ENCODE data around the gene EMD.

The EMD gene

DNA sequence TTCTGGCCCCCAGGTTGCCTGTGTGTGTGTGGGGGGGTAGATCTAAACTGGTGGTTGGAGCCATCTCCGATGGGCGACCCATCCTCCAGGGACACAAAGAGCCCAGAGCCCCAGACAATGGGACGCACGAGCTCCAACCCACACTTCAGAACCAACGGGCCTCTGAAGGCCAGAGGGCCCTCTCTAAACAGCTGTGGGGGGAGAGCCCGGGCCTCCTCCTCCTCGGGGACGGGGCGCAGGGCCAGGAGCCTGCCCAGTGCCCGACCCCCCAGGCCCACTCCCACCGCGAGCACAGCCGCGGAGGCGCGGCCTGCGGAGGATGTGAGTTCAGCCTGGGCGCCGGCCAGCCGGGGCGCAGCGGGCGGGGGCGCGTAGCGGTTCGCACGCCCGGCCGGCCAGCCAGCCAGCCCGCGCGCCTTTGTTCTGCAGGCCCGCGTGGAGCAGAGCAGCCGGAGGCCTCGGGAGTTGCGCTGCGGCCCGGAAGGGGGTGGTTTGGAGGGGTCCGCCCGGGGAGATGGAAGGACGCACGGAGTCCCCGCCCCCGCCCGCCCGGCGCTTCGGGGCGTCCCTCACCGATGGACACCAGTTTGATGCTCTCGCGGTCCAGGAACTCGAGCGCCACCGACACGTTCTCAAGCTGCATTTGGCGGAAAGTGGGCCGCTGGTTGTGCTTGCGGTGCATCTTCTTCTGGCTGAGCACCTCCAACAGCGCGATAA lies 8.6 kb upstream of the EMD start:
- DNase-seq (ENCODE audit: insufficient read length, low spot score) (no peak), FAIRE-seq (no peak)
- TF ChIP-seq PAX5 (IDR thresholded peaks at IDR 0.05; ENCODE audit: insufficient read depth, low read length, severe bottlenecking) (no peak), POU2F2 (IDR thresholded peaks at IDR 0.05; ENCODE audit: low read depth, low read length) (no peak), SPI1 (IDR thresholded peaks at IDR 0.05; ENCODE audit: low read depth, low read length) (no peak), POLR2A (IDR thresholded peaks at IDR 0.05; ENCODE audit: low read depth, low read length) (no peak), TAF1 (IDR thresholded peaks at IDR 0.05; ENCODE audit: low read depth, low read length) (no peak), POLR2AphosphoS5 (IDR thresholded peaks at IDR 0.05; ENCODE audit: low read depth, low read length) (no peak)

DNA sequence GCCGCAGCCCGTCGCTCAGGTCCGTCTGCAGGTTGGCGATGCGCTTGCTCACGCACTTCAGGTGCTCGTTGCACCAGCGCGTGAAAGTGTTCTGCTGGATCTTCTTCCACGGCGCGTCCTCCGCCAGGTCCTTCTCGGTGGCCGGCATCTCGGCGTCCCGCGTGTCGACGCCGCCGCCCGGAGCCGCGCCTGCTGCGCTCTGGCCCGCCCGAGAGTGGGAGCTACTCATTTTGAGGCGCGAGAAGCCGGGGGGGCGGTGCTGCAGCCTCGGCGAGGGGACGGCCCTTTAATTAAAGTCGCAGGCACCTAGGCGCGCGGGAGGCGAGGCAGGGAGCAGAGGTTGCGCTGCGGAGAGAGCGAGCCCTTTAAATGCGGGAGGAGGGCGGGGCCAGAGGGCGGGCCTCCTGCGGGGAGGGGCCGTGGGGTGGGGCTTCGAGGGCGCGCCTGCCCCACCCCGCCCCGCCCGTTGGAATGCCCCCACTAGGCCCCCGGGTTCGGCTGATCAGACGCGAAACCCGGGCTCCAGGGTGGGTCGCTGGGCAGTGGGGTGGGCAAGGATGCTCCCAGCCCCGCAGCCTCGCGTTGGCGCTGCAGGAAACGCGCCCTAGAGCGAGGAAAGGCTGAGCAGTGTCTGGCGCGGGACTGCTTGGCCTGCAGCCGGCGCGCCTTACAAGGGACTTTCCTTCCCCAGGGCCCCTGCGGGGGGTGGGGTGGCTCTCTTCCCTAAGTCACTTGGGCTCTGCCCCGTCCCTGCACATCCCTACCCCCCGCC lies 7.9 kb upstream of the EMD start:
- peak; percentile 94 for FAIRE-seq
- peak; percentile 67 for DNase-seq (ENCODE audit: insufficient read length, low spot score)
- TF ChIP-seq PAX5 (IDR thresholded peaks at IDR 0.05; ENCODE audit: insufficient read depth, low read length, severe bottlenecking) (no peak), POLR2AphosphoS5 (IDR thresholded peaks at IDR 0.05; ENCODE audit: low read depth, low read length) (peak; percentile 86), SPI1 (IDR thresholded peaks at IDR 0.05; ENCODE audit: low read depth, low read length) (no peak), TAF1 (IDR thresholded peaks at IDR 0.05; ENCODE audit: low read depth, low read length) (peak; percentile 27; the same call in 1 of the 2 replicates), POLR2A (IDR thresholded peaks at IDR 0.05; ENCODE audit: low read depth, low read length) (peak; percentile 92), POU2F2 (IDR thresholded peaks at IDR 0.05; ENCODE audit: low read depth, low read length) (peak; percentile 12; the same call in 1 of the 2 replicates)

DNA sequence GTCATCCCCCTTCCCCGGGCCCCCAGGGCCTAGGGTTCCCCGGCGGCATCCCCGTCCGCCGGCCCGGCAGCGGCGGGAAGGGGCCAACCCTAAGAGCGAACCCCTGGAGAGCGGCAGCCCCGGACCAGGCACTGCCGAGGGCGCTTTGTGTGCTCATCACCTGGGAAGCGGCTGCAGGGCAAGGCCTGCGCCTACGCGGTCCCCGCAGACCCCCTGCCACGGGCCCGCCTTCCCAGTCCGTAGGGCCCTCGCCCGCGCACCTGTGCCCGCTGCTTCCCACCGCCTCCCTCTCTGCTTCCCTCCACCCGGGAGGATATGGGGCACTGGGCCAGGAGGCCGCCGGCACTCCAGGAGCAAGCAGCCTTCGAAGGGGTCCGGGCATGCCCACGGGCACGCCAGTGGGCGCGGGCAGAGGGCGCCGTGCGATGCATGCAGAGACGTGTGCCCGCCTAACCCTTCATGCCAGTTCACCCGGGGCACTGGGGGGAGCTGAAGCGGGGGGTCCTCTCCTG lies 7.2 kb upstream of the EMD start:
- TF ChIP-seq TAF1 (IDR thresholded peaks at IDR 0.05; ENCODE audit: low read depth, low read length) = no peak
- TF ChIP-seq SPI1 (IDR thresholded peaks at IDR 0.05; ENCODE audit: low read depth, low read length) = no peak
- TF ChIP-seq POU2F2 (IDR thresholded peaks at IDR 0.05; ENCODE audit: low read depth, low read length) = no peak
- TF ChIP-seq POLR2AphosphoS5 (IDR thresholded peaks at IDR 0.05; ENCODE audit: low read depth, low read length) = no peak
- no peak for TF ChIP-seq POLR2A (IDR thresholded peaks at IDR 0.05; ENCODE audit: low read depth, low read length)
- FAIRE-seq (peak; percentile 69), DNase-seq (ENCODE audit: insufficient read length, low spot score) (no peak)

DNA sequence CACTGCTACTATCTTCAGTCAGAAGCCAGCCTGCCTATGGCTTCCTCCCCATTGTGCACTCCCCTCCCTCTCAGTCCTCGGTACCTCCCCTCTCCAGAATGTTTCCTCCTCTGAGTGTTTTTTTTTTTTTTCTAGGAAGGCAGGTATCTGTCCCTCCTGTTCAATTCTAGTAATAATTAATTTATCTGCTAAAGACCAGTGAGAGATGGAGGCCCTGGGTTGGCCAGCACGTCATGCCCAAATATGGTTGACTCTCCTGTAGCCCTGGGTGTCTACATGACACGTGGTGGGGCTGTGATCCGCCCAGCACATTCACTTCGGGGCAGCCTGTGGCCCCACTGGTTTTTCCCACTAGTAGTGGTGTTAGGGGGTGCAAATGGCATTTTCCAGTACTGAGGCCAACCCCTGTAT lies 6.5 kb upstream of the EMD start:
- no peak for TF ChIP-seq POU2F2 (IDR thresholded peaks at IDR 0.05; ENCODE audit: low read depth, low read length)
- no peak for TF ChIP-seq TAF1 (IDR thresholded peaks at IDR 0.05; ENCODE audit: low read depth, low read length)
- no peak for TF ChIP-seq POLR2AphosphoS5 (IDR thresholded peaks at IDR 0.05; ENCODE audit: low read depth, low read length)
- no peak for TF ChIP-seq POLR2A (IDR thresholded peaks at IDR 0.05; ENCODE audit: low read depth, low read length)
- TF ChIP-seq SPI1 (IDR thresholded peaks at IDR 0.05; ENCODE audit: low read depth, low read length) = no peak
- TF ChIP-seq PAX5 (IDR thresholded peaks at IDR 0.05; ENCODE audit: insufficient read depth, low read length, severe bottlenecking) = no peak
- DNase-seq (ENCODE audit: insufficient read length, low spot score) (no peak), FAIRE-seq (peak; percentile 78)

DNA sequence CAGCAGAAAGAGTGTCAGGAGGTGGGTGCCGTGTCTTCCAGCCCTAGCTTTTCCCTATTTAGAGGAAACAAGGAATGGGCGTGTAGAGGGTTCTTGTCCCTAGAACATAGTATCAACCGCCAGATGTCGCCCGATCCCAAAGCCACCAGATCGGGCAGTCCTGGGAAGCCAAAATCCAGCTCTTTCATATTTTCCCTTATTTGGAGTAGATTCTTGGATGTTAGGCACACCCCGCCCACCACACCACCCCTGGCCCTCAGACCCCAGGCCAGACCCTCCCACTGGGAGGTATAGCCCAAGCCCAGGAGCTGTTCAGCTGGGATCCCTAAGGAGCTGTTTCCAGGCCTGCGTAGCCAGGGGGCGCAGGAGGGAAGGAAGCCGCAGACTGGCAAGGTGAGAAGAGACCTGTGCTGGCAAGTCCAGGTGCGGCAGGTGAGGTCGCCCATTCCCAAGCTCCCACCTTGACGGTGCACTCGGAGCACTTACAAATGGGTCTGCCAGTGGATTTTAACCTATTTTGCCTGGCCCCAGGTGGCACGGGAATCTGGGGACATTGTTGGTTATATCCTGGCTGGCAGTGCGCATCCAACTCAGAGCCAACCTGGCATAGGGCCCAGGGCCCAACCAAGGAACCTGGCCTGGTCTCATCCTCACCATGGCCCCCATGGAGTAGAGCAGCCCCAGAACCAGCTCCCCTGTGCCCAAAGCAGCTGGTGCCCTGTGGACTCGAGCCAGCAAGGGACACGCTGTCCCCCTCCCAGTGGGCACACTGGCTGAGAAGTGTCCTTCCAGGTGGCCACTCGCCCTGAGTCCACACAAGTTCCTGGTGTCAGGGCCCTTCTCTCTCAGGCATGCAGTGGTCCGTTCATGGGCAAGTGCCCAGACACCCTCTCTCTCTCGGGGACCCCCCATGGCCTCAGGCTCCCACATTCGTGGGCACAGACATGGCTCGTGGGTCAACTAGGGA lies 5.5 kb upstream of the EMD start:
- no peak for TF ChIP-seq PAX5 (IDR thresholded peaks at IDR 0.05; ENCODE audit: insufficient read depth, low read length, severe bottlenecking)
- TF ChIP-seq POLR2A (IDR thresholded peaks at IDR 0.05; ENCODE audit: low read depth, low read length) = no peak
- no peak for TF ChIP-seq TAF1 (IDR thresholded peaks at IDR 0.05; ENCODE audit: low read depth, low read length)
- no peak for TF ChIP-seq SPI1 (IDR thresholded peaks at IDR 0.05; ENCODE audit: low read depth, low read length)
- TF ChIP-seq POLR2AphosphoS5 (IDR thresholded peaks at IDR 0.05; ENCODE audit: low read depth, low read length) = no peak
- no peak for TF ChIP-seq POU2F2 (IDR thresholded peaks at IDR 0.05; ENCODE audit: low read depth, low read length)
- FAIRE-seq (no peak), DNase-seq (ENCODE audit: insufficient read length, low spot score) (no peak)

DNA sequence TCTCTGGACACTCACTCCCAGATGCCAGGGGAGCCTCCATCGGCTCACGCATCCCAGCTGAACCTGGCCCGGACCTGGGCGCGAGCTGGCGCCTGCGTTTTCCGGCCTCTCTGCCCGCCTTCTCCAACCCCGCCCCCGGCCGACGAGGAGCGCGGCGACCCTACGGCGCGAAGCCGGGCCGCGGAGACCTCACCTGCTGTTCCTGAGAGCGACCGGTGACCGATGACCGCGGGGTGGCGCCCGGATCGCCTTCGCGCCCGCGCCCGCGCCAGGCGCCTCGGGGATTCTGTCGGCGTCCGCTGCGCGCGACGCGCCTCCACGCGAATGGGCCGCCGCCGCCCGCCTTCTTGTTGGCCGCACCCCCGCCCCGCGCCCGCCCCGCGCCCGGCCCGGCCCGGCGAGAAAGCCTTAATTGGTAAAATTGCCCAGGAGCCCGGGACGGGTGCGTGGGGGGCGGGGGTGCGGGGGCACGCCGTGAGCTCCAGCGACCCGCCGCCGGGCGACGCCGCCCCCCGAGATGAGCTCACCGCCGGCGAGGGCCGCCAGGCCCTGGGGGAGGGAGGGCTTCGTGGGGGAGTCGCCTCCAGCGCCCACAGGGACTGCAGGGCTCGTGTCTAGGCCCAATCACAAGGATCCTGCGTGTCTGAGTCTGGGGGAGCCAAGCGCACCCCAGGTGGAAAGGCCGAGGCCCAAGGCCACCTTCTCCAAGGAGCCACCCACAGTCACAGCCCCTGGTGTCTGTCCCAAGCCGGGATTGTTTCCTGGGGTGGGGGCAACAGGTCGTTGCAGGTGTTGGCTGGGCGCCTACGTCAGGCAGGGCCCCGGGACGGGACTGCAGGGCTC lies 4.6 kb upstream of the EMD start, which contains the start of gene FLNA:
Gene FLNA (minus strand): TSS at position 322 of the 843 bp plus-strand sequence. CDS start 3,389 bp downstream, outside the sequence.
- peak; percentile 82 for FAIRE-seq
- no peak for DNase-seq (ENCODE audit: insufficient read length, low spot score)
- TF ChIP-seq PAX5 (IDR thresholded peaks at IDR 0.05; ENCODE audit: insufficient read depth, low read length, severe bottlenecking) (no peak), POLR2A (IDR thresholded peaks at IDR 0.05; ENCODE audit: low read depth, low read length) (no peak), SPI1 (IDR thresholded peaks at IDR 0.05; ENCODE audit: low read depth, low read length) (no peak), POLR2AphosphoS5 (IDR thresholded peaks at IDR 0.05; ENCODE audit: low read depth, low read length) (no peak), TAF1 (IDR thresholded peaks at IDR 0.05; ENCODE audit: low read depth, low read length) (no peak), POU2F2 (IDR thresholded peaks at IDR 0.05; ENCODE audit: low read depth, low read length) (no peak)

DNA sequence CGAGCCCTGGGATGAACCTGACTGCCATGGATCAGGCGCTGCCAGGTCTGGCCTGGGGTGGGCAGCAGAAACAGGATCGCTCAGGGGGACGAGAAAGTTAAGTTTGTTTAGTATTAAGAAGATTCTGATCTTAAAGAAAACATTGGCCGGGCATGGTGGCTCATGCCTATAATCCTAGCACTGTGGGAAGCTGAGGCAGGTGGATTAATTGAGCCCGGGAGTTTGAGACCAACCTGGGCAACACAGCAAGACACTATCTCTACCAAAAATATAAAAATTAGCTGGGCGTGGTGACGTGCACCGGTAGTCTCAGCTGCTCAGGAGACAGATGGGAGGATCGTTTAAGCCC lies 4.0 kb upstream of the EMD start:
- TF ChIP-seq PAX5 (IDR thresholded peaks at IDR 0.05; ENCODE audit: insufficient read depth, low read length, severe bottlenecking) = no peak
- no peak for TF ChIP-seq POLR2AphosphoS5 (IDR thresholded peaks at IDR 0.05; ENCODE audit: low read depth, low read length)
- TF ChIP-seq TAF1 (IDR thresholded peaks at IDR 0.05; ENCODE audit: low read depth, low read length) = no peak
- TF ChIP-seq POLR2A (IDR thresholded peaks at IDR 0.05; ENCODE audit: low read depth, low read length) = no peak
- no peak for TF ChIP-seq SPI1 (IDR thresholded peaks at IDR 0.05; ENCODE audit: low read depth, low read length)
- TF ChIP-seq POU2F2 (IDR thresholded peaks at IDR 0.05; ENCODE audit: low read depth, low read length) = no peak
- DNase-seq (ENCODE audit: insufficient read length, low spot score) = no peak
- FAIRE-seq = no peak

DNA sequence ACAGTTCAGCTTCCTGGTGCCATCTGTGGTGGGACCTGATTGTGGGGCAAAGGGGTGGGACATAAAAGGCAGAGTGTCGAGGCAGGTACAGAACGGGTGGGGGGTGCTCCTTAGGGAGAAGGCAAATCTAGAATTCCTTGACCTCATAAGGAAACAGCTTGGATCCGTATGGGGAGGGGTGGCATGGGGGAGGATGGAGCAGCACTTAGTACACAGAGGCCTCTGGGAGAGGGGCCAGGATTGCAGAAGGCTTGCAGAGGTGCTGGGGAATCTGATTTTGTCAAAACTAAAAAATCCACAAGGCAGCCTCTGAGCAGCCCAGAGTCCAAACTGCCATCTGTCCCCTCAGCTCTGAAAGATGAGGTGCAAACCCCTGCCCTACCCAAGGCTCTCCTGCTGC lies 2.3 kb upstream of the EMD start:
- FAIRE-seq = no peak
- TF ChIP-seq TAF1 (IDR thresholded peaks at IDR 0.05; ENCODE audit: low read depth, low read length) (no peak), SPI1 (IDR thresholded peaks at IDR 0.05; ENCODE audit: low read depth, low read length) (no peak), PAX5 (IDR thresholded peaks at IDR 0.05; ENCODE audit: insufficient read depth, low read length, severe bottlenecking) (no peak), POLR2A (IDR thresholded peaks at IDR 0.05; ENCODE audit: low read depth, low read length) (no peak), POU2F2 (IDR thresholded peaks at IDR 0.05; ENCODE audit: low read depth, low read length) (no peak), POLR2AphosphoS5 (IDR thresholded peaks at IDR 0.05; ENCODE audit: low read depth, low read length) (no peak)
- DNase-seq (ENCODE audit: insufficient read length, low spot score) = no peak

Data from GM12891 (cell line).